Measurements from ENCODE around the gene SIK3.
A peak's percentile ranks its signal among the peaks of the same experiment; 100 is the strongest.
"Not testable (repeated sequence)": the region's sequence is repeated elsewhere in the genome, so short reads cannot be mapped to it uniquely, and the experiment has no call there.

Gene SIK3

DNA sequence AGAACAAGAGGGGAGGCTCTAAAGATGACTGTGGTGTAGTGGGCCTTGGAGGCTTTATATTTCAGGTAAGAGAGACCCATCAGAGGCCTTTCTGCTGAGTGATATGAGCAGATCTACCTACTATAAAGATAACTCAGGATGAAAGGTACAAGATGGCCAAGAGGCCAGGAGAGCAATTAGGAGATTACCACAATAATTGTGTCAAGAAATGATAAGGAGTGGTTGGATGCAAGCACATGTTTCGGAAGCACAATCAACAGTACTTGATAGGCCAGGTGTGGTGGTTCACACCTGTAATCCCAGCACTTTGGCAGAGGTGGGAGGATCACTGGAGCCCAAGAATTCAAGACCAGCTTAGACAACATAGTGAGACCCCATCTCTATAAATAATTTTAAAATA is 43.8 kb downstream of the SIK3 start:
- no peaks in the 10 kb centered on the region for H3K9me3 Mint-ChIP-seq (ENCODE audit: low read depth)
- no peak overlapping the region for H3K27ac Mint-ChIP-seq
- no peaks in the 10 kb centered on the region for H3K27me3 Mint-ChIP-seq
- H3K36me3 Mint-ChIP-seq, result peaks cover 8% of the 10 kb centered on the region
- H3K4me1 Mint-ChIP-seq (ENCODE audit: low read depth), result peaks cover 20% of the 10 kb centered on the region
- no peak overlapping the region for H3K4me3 Mint-ChIP-seq

DNA sequence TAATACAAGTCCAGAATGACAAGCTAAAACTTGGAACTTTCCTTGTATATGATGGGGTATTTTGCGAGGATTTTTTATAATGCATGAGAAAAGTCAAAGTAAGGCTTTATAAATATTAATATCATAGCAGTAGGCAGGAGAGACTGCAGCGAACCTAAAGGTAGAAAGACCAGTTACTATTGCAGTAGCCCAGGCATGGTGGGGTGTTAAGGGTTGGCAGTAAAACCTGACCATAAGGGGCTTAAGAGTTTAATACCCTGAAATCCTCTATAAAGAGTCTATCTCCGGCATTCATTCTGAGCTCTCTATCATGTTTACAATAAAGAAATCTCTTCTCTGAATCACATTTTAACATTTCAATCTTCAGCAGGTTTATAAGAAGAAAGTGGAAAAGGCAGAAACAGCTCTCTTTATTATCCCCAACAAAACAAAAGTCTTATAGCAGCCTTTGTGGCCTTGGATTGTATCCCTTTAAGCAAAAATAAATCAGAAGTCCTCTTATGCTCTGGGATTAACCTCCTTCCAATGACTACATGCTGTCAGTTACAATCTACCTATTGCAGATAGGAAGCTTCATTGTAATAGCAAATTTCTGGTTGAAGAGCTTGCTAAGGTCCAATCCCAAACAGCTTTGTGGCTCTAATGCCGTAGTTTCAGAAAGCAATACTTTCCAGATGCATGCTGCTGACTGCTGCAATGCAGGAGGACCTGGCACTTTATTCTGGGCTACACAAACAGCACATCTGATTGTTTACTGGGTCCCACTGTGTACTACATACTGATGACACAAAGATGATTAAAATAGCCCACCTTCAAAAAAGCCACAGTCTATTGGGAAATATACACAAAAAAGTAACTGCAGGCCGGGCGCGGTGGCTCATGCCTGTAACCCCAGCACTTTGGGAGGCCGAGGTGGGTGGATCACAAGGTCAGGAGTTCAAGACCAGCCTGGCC is 45.8 kb downstream of the SIK3 start:
- H3K9me3 Mint-ChIP-seq (ENCODE audit: low read depth), result no peaks in the 10 kb centered on the region
- peak overlapping the region; percentile 5 for H3K27ac Mint-ChIP-seq
- H3K4me3 Mint-ChIP-seq, result no peak overlapping the region
- H3K4me1 Mint-ChIP-seq (ENCODE audit: low read depth), result peaks cover 7% of the 10 kb centered on the region
- H3K27me3 Mint-ChIP-seq, result no peaks in the 10 kb centered on the region
- peaks cover 8% of the 10 kb centered on the region for H3K36me3 Mint-ChIP-seq

DNA sequence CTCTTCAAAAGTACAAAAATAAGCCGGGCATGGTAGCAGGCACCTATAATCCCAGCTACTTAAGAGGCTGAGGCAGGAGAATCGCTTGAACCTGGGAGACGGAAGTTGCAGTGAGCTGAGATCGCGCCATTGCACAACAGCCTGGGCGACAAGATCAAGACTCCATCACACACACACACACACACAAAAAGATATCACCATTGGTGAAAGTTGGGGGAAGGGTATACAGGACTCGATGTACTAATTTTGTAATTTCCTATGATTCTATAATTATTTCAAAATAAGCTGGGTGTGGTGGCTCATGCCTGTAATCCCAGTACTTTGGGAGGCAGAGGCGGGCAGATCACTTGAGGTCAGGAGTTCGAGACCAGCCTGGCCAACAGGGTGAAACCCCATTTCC is 48.1 kb downstream of the SIK3 start:
- not testable (repeated sequence) for H3K36me3 Mint-ChIP-seq; H3K4me3 Mint-ChIP-seq; H3K27ac Mint-ChIP-seq; H3K27me3 Mint-ChIP-seq; H3K9me3 Mint-ChIP-seq (ENCODE audit: low read depth)
- H3K4me1 Mint-ChIP-seq (ENCODE audit: low read depth), result peaks cover 17% of the 10 kb centered on the region

DNA sequence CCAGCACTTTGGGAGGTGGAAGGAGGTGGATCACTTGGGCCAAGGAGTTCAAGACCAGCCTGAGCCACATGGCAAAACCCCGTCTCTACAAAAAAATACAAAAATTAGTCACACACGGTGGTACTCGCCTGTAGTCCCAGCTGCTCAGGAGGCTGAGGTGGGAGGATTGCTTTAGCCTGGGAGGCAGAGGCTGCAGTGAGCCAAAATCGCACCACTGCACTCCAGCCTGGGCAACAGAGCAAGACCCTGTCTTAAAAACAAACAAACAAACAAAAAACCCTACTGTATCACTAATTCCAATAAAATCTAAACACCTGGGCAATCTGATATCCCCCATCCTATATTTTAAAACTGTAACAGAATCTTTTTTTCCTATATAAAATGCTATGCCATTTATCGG is 51.6 kb downstream of the SIK3 start:
- not testable (repeated sequence) for H3K27ac Mint-ChIP-seq; H3K36me3 Mint-ChIP-seq; H3K4me3 Mint-ChIP-seq; H3K27me3 Mint-ChIP-seq; H3K9me3 Mint-ChIP-seq (ENCODE audit: low read depth)
- H3K4me1 Mint-ChIP-seq (ENCODE audit: low read depth), result peaks cover 46% of the 10 kb centered on the region

DNA sequence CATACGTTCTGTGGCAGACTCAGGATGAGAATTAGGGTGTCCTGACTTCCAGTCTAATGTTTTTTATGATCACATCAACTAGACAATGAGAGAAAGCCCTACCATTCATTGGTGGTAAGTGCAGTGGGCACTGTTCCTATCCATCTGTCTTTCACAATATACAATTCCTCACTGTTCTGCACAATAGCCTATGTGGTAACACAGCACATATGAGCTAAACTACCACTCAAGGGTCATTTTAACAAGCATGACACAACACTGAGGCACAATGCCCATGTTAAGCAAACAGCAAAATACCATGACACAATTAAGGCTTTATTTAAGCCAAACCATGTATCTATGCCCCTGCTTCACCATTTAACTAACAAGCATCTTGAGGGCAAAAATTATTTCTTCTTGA is 52.3 kb downstream of the SIK3 start:
- no peaks in the 10 kb centered on the region for H3K9me3 Mint-ChIP-seq (ENCODE audit: low read depth)
- no peak overlapping the region for H3K4me3 Mint-ChIP-seq
- no peak overlapping the region for H3K27ac Mint-ChIP-seq
- H3K27me3 Mint-ChIP-seq, result no peaks in the 10 kb centered on the region
- H3K4me1 Mint-ChIP-seq (ENCODE audit: low read depth), result peaks cover 51% of the 10 kb centered on the region
- H3K36me3 Mint-ChIP-seq, result peaks cover 6% of the 10 kb centered on the region

DNA sequence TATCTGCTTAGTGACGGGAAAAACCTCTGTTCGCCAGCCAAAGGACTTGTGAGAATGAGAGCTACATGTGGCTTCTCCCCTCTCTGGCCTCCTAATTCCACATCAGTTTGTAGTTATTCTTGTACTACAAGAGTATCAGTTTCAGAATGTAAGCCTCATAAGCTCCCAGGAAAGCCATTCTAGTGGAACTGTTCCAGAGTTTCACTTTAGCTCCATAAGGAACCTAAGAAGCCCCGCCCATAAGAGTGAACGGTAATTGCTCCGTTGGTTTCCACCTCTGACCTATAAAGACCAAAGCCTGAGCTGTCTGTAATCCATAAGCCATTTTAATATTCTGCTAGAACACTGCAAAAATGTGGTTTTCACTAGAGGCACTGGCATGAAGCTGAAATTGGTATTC is 53.0 kb downstream of the SIK3 start:
- no peak overlapping the region for H3K4me3 Mint-ChIP-seq
- no peaks in the 10 kb centered on the region for H3K27me3 Mint-ChIP-seq
- H3K9me3 Mint-ChIP-seq (ENCODE audit: low read depth), result no peaks in the 10 kb centered on the region
- H3K27ac Mint-ChIP-seq, result peak overlapping the region; percentile 68
- H3K36me3 Mint-ChIP-seq, result peaks cover 6% of the 10 kb centered on the region
- H3K4me1 Mint-ChIP-seq (ENCODE audit: low read depth), result peaks cover 55% of the 10 kb centered on the region

DNA sequence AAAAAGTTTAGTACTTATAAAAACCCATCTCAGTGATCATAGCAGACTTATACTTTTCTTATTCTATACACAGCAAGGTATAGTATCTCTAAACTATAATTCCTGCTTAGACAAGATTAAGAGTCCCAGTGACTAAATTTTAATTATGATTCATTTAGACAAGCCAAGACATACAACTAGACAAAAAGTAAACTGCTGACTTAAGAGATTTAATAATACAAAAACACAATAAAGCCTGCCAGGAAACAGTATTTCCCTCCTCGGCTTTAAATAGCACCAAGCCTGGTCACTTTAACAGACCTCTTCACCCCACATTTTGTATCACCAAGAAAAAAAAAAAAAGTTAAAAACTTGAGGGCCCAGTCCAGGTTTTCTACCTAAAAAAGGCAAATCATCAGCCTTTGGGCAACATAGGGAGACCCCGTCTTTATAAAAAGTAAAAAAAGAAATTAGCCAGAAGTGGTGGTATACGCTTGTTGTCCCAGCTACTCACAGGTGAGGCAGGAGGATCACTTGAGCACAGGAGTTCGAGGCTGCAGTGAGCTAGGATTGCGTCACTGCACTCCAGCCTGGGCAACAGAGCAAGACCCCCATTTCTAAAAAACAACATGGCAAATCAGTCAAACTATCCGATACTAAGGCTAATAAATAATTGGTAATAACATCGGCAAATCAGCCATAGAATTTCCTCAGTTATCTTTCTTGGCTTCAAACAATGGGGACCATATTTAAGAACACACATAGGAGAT is 53.8 kb downstream of the SIK3 start:
- no peaks in the 10 kb centered on the region for H3K9me3 Mint-ChIP-seq (ENCODE audit: low read depth)
- peaks cover 6% of the 10 kb centered on the region for H3K36me3 Mint-ChIP-seq
- no peak overlapping the region for H3K4me3 Mint-ChIP-seq
- peak overlapping the region; percentile 68 for H3K27ac Mint-ChIP-seq
- no peaks in the 10 kb centered on the region for H3K27me3 Mint-ChIP-seq
- peaks cover 61% of the 10 kb centered on the region for H3K4me1 Mint-ChIP-seq (ENCODE audit: low read depth)

DNA sequence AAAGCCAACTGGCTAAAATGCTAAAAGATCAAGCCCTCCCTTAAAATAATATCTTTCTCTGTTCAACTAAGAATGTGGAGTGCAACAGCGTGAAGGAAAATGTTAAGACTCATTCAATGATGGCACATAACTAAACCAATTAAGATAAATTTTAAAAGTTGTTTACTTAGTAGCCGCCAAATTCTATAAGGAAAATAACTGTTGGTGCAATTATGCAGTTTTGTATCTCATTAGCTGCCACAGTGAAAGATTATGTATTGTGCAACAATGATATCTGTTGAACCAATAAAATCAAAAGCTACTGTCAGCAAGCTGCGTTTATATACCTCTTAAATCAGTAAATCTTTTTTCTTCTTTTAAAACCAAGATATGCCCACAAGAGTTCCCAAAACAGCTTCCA is 55.5 kb downstream of the SIK3 start:
- Mint-ChIP-seq H3K27me3 (no peaks in the 10 kb centered on the region), H3K9me3 (ENCODE audit: low read depth) (no peaks in the 10 kb centered on the region), H3K27ac (no peak overlapping the region), H3K4me3 (no peak overlapping the region), H3K4me1 (ENCODE audit: low read depth) (peaks cover 73% of the 10 kb centered on the region), H3K36me3 (peaks cover 6% of the 10 kb centered on the region)

DNA sequence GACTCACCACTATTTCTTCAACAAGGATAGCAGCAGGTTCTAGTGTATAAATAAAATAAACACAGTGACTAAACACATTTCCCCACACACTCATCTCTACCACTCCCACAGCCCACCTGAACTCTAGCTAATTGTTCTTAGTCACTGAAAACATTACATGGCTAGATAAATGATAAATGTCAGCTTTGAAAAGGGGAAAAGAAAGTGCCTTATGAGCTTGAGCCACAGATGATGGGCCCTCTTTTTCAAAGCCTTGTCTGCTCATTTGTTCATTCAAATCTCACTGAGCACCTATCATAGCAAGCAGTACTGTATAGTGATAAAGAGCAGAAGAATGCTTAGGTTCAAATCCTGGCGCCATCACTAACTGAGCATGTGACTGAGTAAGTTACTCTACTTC is 58.3 kb downstream of the SIK3 start:
- H3K9me3 Mint-ChIP-seq (ENCODE audit: low read depth), result no peaks in the 10 kb centered on the region
- H3K4me1 Mint-ChIP-seq (ENCODE audit: low read depth), result peaks cover 76% of the 10 kb centered on the region
- peak overlapping the region; percentile 1 for H3K27ac Mint-ChIP-seq
- H3K27me3 Mint-ChIP-seq, result no peaks in the 10 kb centered on the region
- H3K4me3 Mint-ChIP-seq, result no peak overlapping the region
- H3K36me3 Mint-ChIP-seq, result peaks cover under 1% of the 10 kb centered on the region

DNA sequence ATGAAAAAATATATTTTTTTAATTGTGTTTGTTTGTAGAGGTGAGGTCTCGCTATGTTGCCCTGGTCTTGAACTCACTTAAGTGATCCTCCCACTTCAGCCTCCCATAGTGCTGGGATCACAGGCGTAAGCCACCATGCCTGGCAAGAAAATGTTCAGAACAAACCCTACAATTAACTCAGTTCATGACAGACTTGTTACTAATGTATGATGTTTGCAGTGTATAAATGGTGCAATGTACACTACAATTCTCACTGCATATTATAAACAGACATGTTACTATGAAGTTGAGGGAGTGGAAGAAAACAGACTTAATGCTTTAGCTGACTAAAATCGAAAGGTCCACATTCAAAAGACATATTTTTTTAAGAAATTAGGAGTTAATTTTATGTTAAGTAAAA is 59.0 kb downstream of the SIK3 start:
- peak overlapping the region; percentile 35 for H3K27ac Mint-ChIP-seq
- H3K36me3 Mint-ChIP-seq, result no peaks in the 10 kb centered on the region
- no peaks in the 10 kb centered on the region for H3K9me3 Mint-ChIP-seq (ENCODE audit: low read depth)
- H3K4me3 Mint-ChIP-seq, result no peak overlapping the region
- peaks cover 72% of the 10 kb centered on the region for H3K4me1 Mint-ChIP-seq (ENCODE audit: low read depth)
- no peaks in the 10 kb centered on the region for H3K27me3 Mint-ChIP-seq

DNA sequence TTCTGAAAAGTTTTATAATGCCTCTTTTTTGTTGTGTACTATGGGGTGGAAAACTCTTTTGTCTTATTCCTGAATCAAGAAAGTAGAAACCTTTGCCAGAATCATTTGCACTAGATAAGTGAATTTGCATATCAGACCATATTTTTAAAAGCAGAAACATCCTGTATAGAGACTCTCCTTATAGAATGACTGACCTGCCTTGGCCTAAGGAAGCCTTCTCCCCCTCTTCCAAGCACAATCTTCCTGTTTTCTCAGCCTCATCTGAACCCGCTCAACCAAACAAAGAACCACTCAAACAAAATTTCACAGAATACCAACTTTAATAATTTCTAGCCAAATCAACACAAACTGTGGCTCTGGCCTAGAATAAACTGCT is 60.3 kb downstream of the SIK3 start:
- Mint-ChIP-seq H3K4me3 (peak overlapping the region; percentile 69), H3K9me3 (ENCODE audit: low read depth) (no peaks in the 10 kb centered on the region), H3K4me1 (ENCODE audit: low read depth) (peaks cover 67% of the 10 kb centered on the region), H3K27me3 (no peaks in the 10 kb centered on the region), H3K36me3 (no peaks in the 10 kb centered on the region), H3K27ac (peak overlapping the region; percentile 88)

DNA sequence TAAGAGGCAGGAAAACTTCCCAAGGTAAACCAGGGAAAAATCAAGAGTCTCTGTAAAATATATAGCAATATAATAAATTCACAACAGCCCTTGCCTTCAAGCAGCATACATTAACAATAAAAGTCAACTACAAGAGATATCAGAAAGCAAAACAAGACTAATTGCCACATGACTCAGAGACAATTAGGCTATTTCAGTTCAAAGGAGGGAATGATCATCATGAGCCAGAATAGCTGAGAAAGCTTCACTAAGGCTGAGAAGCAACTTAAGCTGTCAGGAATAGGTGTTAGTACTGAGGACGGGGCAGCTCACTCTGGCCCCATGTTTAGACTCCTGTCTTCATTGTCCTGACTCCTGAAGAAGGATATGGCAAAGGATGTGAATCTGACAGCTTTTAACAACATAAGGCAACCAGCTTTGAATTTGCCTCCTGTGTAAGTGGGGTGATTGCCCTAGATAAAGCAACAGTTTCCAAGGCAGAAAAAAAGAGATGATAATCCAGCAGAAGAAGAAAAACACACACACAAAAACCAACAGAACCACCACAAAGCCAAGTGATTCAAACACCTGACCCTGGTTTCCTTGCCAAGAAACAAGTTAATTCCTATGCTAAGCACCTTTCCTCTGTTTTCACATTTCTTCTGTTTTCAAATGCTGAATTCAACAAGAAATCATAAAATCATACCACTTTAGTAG is 60.8 kb downstream of the SIK3 start:
- Mint-ChIP-seq H3K9me3 (ENCODE audit: low read depth) (no peaks in the 10 kb centered on the region), H3K4me3 (peak overlapping the region; percentile 69), H3K36me3 (no peaks in the 10 kb centered on the region), H3K4me1 (ENCODE audit: low read depth) (peaks cover 63% of the 10 kb centered on the region), H3K27ac (peak overlapping the region; percentile 88), H3K27me3 (no peaks in the 10 kb centered on the region)

DNA sequence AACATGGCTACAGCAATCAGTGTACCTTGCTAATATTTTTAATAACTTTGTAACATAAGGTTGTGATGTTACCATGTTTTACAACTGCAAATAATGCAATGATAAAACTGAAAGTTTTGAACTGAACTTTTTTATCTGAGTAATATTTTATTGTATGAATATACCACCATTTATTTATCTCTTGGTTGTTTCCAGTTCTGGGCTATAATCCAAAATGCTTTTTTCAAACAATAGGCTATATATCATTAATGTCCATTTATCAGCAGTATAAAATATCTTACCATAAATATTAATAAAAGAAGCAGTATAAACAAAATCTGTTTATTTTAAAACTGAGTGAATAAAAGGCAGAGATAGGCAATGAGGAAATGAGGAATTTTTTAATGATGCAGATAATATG is 63.3 kb downstream of the SIK3 start:
- H3K27me3 Mint-ChIP-seq, result no peaks in the 10 kb centered on the region
- peaks cover 44% of the 10 kb centered on the region for H3K4me1 Mint-ChIP-seq (ENCODE audit: low read depth)
- no peak overlapping the region for H3K4me3 Mint-ChIP-seq
- H3K9me3 Mint-ChIP-seq (ENCODE audit: low read depth), result no peaks in the 10 kb centered on the region
- H3K27ac Mint-ChIP-seq, result no peak overlapping the region
- no peaks in the 10 kb centered on the region for H3K36me3 Mint-ChIP-seq

DNA sequence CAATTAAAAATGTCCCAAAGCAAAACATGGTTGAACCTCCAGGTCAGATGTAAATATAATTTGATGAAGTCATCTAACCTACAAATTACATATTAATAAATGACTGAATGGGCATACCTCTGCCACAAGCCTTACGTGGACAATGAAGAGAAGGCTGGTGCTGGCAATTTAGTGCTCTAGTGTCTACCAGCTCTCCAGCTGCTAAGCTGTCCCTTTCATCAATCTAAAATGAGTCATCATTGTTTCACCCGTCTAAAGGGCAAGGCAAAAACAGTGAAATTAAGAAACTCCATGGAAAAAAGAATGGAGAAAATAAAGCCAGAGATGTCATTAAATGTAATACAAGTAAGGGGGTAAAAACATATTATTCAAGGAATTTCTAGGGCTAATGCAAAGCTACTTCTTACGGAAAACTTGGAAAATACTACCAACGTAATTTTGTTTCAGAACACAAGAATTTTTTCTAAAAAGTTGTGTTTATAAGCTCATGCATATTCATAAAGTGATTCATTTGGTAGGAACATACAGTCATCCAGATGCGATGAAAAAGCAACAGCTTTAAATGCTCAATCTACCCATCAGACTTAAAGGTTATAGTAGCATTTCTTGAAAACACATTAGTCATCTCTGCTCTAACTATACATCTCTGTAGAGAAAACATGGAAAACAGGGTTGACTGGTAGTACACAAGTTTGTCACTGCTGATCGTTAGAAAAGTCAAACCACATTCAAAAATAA is 71.5 kb downstream of the SIK3 start:
- Mint-ChIP-seq H3K4me1 (ENCODE audit: low read depth) (peaks cover 67% of the 10 kb centered on the region), H3K36me3 (peaks cover 9% of the 10 kb centered on the region), H3K4me3 (peak overlapping the region; percentile 69)

More for the DNA sequence above, 71.5 kb downstream of the SIK3 start:
- Mint-ChIP-seq H3K27me3 (no peaks in the 10 kb centered on the region), H3K9me3 (ENCODE audit: low read depth) (no peaks in the 10 kb centered on the region), H3K27ac (peak overlapping the region; percentile 69)
